Panc1 (cell line): ENCODE data around the gene CACNB3. TPM values are rescaled to one million over a fixed set of nuclear protein-coding genes. Genes with fewer than 3 reads are reported as not detected.

Experiments used
- ATAC-seq: fragments of 200-7000 bp; cut with Tn5 transposase; 2 replicates; pipeline ENCODE4 v1.9.1; 2020; ENCODE audit warnings: mild to moderate bottlenecking, moderate library complexity
- BruUV-seq: library from RNA; stranded (reverse); fragments of 400-500 nt; replicated peaks from 2 replicates; lab custom pipeline; 2021; lab: Mats Ljungman, UMichigan
- CTCF ChIA-PET: fragments of 300-600 bp; sonication (Branson Sonifier 250); formaldehyde crosslinking; loops from one replicate; lab custom pipeline; 2022; ENCODE audit warnings: antibody characterized with exemption; lab: Charles Lee
- POLR2A ChIA-PET: fragments of 300-600 bp; sonication (Branson Sonifier 250); formaldehyde crosslinking; loops from one replicate; lab custom pipeline; 2022; ENCODE audit warnings: antibody characterized with exemption; lab: Charles Lee
- DNase-seq: peaks from one replicate; pipeline ENCODE4 v3.0.0-alpha.2; 2010; ENCODE audit warnings: low read depth, low spot score
- H3K27ac ChIP-seq: 2 replicates; pipeline ENCODE4 v1.5.1; 2011; ENCODE audit warnings: mild to moderate bottlenecking, low read length, inconsistent platforms
- H3K27me3 ChIP-seq: fragments of 200-500 bp; sonication (Bioruptor generic); 2 replicates; pipeline ENCODE4 v1.6.0; 2014; ENCODE audit warnings: low read length, inconsistent platforms; ENCODE audit not compliant: control insufficient read depth, insufficient read depth
- H3K36me3 ChIP-seq: fragments of 200-500 bp; sonication (Bioruptor generic); 2 replicates; pipeline ENCODE4 v1.5.1; 2014; ENCODE audit warnings: inconsistent platforms, mild to moderate bottlenecking, low read length, moderate library complexity; ENCODE audit not compliant: control insufficient read depth, insufficient read depth
- H3K4me1 ChIP-seq: 2 replicates; pipeline ENCODE4 v1.5.1; 2011; ENCODE audit warnings: inconsistent platforms, mild to moderate bottlenecking, low read length, moderate library complexity; ENCODE audit not compliant: control insufficient read depth, insufficient read depth
- H3K4me3 ChIP-seq, 2 experiments: 2 replicates each; pipeline ENCODE4 v1.5.1; 2011 to 2012; ENCODE audit warnings: low read depth in 2 of 2, low read length in 2 of 2, mild to moderate bottlenecking in 2 of 2, inconsistent platforms in 1 of 2, moderate library complexity in 1 of 2
- H3K9me3 ChIP-seq: fragments of 200-500 bp; sonication (Bioruptor generic); 2 replicates; pipeline ENCODE4 v1.5.1; 2014; ENCODE audit warnings: low read depth, mild to moderate bottlenecking, inconsistent platforms, low read length, moderate library complexity; ENCODE audit not compliant: control insufficient read depth, insufficient read depth
- CTCF ChIP-seq: fragments of 450-650 bp; IDR thresholded peaks from 2 replicates; pipeline ENCODE4 v1.5.1; 2017; ENCODE audit warnings: mild to moderate bottlenecking
- POLR2AphosphoS5 ChIP-seq: IDR thresholded peaks from 2 replicates; pipeline ENCODE4 v1.6.1; 2012; ENCODE audit warnings: mild to moderate bottlenecking, low read depth, low read length, moderate library complexity
- SIN3A ChIP-seq: IDR thresholded peaks from 2 replicates; pipeline ENCODE4 v1.6.1; 2012; ENCODE audit warnings: low read depth, mild to moderate bottlenecking, low read length, moderate library complexity, borderline replicate concordance; ENCODE audit not compliant: insufficient read depth
- TCF7L2 ChIP-seq: IDR thresholded peaks from 2 replicates; pipeline ENCODE4 v1.6.1; 2011; ENCODE audit warnings: mild to moderate bottlenecking, low read depth, low read length, inconsistent platforms
- in situ Hi-C: cut with HindIII; loops from 2 replicates; pipeline ENCODE4 v1.10.0; 2016; ENCODE audit warnings: low sequenced_read_pairs, low pct_unique_long_range_greater_than_20kb
- intact Hi-C: fragments of 100-400 bp; cut with micrococcal nuclease; formaldehyde crosslinking; loops from one replicate; pipeline ENCODE4 v1.10.0; 2022; ENCODE audit not compliant: unreplicated experiment
- total RNA-seq: library from RNA; stranded (reverse); gene quantifications from one replicate; pipeline ENCODE4 v1.2.1, GENCODE V29; 2021; ENCODE audit not compliant: unreplicated experiment
- TF ChIP-seq, protein P1 (sequence below), 2 experiments: IDR thresholded peaks; 2 replicates each; pipeline ENCODE4 v1.6.1; 2011 to 2012; ENCODE audit warnings: low read depth in 2 of 2, control low read depth in 1 of 2, low read length in 1 of 2, mild to moderate bottlenecking in 1 of 2, moderate library complexity in 1 of 2; ENCODE audit not compliant: insufficient read depth in 1 of 2

Gene CACNB3
- total RNA-seq, 1 experiment from 2014 or later = 40.5 TPM

- Histone ChIP-seq H3K4me3 (no peak overlapping the region), H3K27ac (no peak overlapping the region), H3K9me3 (no peaks in the 10 kb centered on the region), H3K27me3 (no peaks in the 10 kb centered on the region), H3K36me3 (peaks cover 2% of the 10 kb centered on the region; the same call in 1 of the 2 replicates), H3K4me1 (peaks cover 3% of the 10 kb centered on the region)
- TF ChIP-seq CTCF = no peak
- TF ChIP-seq TCF7L2 = no peak
- TF ChIP-seq, protein P1, sequence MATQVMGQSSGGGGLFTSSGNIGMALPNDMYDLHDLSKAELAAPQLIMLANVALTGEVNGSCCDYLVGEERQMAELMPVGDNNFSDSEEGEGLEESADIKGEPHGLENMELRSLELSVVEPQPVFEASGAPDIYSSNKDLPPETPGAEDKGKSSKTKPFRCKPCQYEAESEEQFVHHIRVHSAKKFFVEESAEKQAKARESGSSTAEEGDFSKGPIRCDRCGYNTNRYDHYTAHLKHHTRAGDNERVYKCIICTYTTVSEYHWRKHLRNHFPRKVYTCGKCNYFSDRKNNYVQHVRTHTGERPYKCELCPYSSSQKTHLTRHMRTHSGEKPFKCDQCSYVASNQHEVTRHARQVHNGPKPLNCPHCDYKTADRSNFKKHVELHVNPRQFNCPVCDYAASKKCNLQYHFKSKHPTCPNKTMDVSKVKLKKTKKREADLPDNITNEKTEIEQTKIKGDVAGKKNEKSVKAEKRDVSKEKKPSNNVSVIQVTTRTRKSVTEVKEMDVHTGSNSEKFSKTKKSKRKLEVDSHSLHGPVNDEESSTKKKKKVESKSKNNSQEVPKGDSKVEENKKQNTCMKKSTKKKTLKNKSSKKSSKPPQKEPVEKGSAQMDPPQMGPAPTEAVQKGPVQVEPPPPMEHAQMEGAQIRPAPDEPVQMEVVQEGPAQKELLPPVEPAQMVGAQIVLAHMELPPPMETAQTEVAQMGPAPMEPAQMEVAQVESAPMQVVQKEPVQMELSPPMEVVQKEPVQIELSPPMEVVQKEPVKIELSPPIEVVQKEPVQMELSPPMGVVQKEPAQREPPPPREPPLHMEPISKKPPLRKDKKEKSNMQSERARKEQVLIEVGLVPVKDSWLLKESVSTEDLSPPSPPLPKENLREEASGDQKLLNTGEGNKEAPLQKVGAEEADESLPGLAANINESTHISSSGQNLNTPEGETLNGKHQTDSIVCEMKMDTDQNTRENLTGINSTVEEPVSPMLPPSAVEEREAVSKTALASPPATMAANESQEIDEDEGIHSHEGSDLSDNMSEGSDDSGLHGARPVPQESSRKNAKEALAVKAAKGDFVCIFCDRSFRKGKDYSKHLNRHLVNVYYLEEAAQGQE (IDR thresholded peaks at IDR 0.05; ENCODE audit: insufficient read depth in 1 of 2, low read depth in 2 of 2, low read length in 1 of 2) = no peak
- TF ChIP-seq POLR2AphosphoS5 = no peak
- no peak for TF ChIP-seq SIN3A
- intact Hi-C loops (no loop called here), in situ Hi-C loops (no loop called here)
- no peak for ATAC-seq
- ChIA-PET POLR2A (no interaction called here), CTCF (no interaction called here)
- DNase-seq = no peak
- BruUV-seq = no TSS peak
Measured at GRCh38 chr12:48783432-48783831, 34.9 kb upstream of the CACNB3 start.

GRCh38 chr12:48786591-48787544 is 31.4 kb upstream of the CACNB3 start:
- POLR2A ChIA-PET = no interaction called here
- DNase-seq (no peak), ATAC-seq (no peak)
- Histone ChIP-seq H3K4me3 (no peak overlapping the region), H3K9me3 (no peaks in the 10 kb centered on the region), H3K4me1 (peaks cover 3% of the 10 kb centered on the region), H3K27me3 (no peaks in the 10 kb centered on the region), H3K36me3 (peaks cover 2% of the 10 kb centered on the region; the same call in 1 of the 2 replicates), H3K27ac (no peak overlapping the region)
- CTCF ChIA-PET = interaction anchor here (0.6 kb wide), 1 partner anchor 1006 kb away, joined by 3 read pairs; no protein-coding TSS in a partner anchor
- TF ChIP-seq, protein P1 (IDR thresholded peaks at IDR 0.05; ENCODE audit: insufficient read depth in 1 of 2, low read depth in 2 of 2, low read length in 1 of 2) = no peak
- TF ChIP-seq SIN3A (no peak), CTCF (no peak), TCF7L2 (no peak), POLR2AphosphoS5 (no peak)
- in situ Hi-C loops = no loop called here
- intact Hi-C loops = no loop called here
- TSS peak; percentile 80 for BruUV-seq
